Measurements from ENCODE around the gene TRIM59. TPM values are rescaled to one million over a fixed set of nuclear protein-coding genes. Genes with fewer than 3 reads are reported as not detected.

The TRIM59 gene
- total and polyA plus RNA-seq, 9 of the 15 experiments (the other 6 are each of a cell fraction or from before 2014, with no cell fraction given) = 16.8 to 101 (median 34.8) TPM

DNA sequence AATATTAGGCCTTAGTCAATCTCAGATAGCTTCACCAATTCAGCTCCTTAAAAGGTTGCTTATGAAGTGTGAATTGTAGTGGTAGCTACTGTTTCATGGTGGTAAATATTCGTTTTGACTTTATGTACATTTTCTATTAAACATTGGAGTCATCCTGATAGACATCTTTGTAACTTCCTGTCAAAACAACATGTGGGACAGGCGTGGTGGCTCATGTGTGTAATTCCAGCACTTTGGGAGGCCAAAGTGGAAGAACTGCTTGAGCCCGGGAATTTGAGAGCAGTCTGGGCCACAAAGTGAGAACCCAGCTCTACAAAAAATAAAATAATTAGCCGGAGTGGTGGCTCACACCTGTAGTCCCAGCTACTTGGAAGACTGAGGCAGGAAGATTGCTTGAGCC, 2.0 kb upstream of the TRIM59 start (continued):
- TF ChIP-seq, protein P1, sequence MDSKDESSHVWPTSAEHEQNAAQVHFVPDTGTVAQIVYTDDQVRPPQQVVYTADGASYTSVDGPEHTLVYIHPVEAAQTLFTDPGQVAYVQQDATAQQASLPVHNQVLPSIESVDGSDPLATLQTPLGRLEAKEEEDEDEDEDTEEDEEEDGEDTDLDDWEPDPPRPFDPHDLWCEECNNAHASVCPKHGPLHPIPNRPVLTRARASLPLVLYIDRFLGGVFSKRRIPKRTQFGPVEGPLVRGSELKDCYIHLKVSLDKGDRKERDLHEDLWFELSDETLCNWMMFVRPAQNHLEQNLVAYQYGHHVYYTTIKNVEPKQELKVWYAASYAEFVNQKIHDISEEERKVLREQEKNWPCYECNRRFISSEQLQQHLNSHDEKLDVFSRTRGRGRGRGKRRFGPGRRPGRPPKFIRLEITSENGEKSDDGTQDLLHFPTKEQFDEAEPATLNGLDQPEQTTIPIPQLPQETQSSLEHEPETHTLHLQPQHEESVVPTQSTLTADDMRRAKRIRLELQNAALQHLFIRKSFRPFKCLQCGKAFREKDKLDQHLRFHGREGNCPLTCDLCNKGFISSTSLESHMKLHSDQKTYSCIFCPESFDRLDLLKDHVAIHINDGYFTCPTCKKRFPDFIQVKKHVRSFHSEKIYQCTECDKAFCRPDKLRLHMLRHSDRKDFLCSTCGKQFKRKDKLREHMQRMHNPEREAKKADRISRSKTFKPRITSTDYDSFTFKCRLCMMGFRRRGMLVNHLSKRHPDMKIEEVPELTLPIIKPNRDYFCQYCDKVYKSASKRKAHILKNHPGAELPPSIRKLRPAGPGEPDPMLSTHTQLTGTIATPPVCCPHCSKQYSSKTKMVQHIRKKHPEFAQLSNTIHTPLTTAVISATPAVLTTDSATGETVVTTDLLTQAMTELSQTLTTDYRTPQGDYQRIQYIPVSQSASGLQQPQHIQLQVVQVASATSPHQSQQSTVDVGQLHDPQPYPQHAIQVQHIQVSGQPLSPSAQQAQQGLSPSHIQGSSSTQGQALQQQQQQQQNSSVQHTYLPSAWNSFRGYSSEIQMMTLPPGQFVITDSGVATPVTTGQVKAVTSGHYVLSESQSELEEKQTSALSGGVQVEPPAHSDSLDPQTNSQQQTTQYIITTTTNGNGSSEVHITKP (IDR thresholded peaks at IDR 0.05; ENCODE audit: partially characterized antibody) = no peak
- TF ChIP-seq, protein P2, sequence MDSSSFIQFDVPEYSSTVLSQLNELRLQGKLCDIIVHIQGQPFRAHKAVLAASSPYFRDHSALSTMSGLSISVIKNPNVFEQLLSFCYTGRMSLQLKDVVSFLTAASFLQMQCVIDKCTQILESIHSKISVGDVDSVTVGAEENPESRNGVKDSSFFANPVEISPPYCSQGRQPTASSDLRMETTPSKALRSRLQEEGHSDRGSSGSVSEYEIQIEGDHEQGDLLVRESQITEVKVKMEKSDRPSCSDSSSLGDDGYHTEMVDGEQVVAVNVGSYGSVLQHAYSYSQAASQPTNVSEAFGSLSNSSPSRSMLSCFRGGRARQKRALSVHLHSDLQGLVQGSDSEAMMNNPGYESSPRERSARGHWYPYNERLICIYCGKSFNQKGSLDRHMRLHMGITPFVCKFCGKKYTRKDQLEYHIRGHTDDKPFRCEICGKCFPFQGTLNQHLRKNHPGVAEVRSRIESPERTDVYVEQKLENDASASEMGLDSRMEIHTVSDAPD (CRISPR knock-in tag; IDR thresholded peaks at IDR 0.05) = no peak
- TF ChIP-seq ZNF143 (CRISPR knock-in tag; IDR thresholded peaks at IDR 0.05) (no peak), CXXC5 (CRISPR knock-in tag; IDR thresholded peaks at IDR 0.05) (0 out of 2 replicates have a peak, but pooled peaks have one; percentile 21), HMG20A (CRISPR knock-in tag; conservative IDR thresholded peaks at IDR 0.05) (no peak), L3MBTL2 (IDR thresholded peaks at IDR 0.05) (peak; percentile 85), CBX5 (IDR thresholded peaks at IDR 0.05; ENCODE audit: borderline replicate concordance, low read depth) (no peak), ZNF311 (CRISPR knock-in tag; IDR thresholded peaks at IDR 0.05) (no peak), GABPA (tag; conservative IDR thresholded peaks at IDR 0.05; ENCODE audit: low read depth) (peak; percentile 49)
- TF ChIP-seq, protein P3, sequence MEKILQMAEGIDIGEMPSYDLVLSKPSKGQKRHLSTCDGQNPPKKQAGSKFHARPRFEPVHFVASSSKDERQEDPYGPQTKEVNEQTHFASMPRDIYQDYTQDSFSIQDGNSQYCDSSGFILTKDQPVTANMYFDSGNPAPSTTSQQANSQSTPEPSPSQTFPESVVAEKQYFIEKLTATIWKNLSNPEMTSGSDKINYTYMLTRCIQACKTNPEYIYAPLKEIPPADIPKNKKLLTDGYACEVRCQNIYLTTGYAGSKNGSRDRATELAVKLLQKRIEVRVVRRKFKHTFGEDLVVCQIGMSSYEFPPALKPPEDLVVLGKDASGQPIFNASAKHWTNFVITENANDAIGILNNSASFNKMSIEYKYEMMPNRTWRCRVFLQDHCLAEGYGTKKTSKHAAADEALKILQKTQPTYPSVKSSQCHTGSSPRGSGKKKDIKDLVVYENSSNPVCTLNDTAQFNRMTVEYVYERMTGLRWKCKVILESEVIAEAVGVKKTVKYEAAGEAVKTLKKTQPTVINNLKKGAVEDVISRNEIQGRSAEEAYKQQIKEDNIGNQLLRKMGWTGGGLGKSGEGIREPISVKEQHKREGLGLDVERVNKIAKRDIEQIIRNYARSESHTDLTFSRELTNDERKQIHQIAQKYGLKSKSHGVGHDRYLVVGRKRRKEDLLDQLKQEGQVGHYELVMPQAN (IDR thresholded peaks at IDR 0.05; ENCODE audit: borderline replicate concordance) = no peak
- TF ChIP-seq, protein P4, sequence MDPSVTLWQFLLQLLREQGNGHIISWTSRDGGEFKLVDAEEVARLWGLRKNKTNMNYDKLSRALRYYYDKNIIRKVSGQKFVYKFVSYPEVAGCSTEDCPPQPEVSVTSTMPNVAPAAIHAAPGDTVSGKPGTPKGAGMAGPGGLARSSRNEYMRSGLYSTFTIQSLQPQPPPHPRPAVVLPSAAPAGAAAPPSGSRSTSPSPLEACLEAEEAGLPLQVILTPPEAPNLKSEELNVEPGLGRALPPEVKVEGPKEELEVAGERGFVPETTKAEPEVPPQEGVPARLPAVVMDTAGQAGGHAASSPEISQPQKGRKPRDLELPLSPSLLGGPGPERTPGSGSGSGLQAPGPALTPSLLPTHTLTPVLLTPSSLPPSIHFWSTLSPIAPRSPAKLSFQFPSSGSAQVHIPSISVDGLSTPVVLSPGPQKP (CRISPR knock-in tag; IDR thresholded peaks at IDR 0.05) = no peak
- TF ChIP-seq, protein P5, sequence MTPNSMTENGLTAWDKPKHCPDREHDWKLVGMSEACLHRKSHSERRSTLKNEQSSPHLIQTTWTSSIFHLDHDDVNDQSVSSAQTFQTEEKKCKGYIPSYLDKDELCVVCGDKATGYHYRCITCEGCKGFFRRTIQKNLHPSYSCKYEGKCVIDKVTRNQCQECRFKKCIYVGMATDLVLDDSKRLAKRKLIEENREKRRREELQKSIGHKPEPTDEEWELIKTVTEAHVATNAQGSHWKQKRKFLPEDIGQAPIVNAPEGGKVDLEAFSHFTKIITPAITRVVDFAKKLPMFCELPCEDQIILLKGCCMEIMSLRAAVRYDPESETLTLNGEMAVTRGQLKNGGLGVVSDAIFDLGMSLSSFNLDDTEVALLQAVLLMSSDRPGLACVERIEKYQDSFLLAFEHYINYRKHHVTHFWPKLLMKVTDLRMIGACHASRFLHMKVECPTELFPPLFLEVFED (CRISPR knock-in tag; conservative IDR thresholded peaks at IDR 0.05) = no peak
